SK-N-MC (cell line): Measurements from ENCODE around the gene PFN1.

Experiments used
- EZH2 ChIP-seq: fragments of 200-600 bp; sonication (generic); IDR thresholded peaks from one replicate; pipeline ENCODE4 v1.6.1; 2017; ENCODE audit warnings: antibody characterized with exemption
- POLR2AphosphoS5 ChIP-seq: IDR thresholded peaks from 2 replicates; pipeline ENCODE4 v1.6.1; 2012; ENCODE audit warnings: mild to moderate bottlenecking, low read depth, low read length, borderline replicate concordance

- TF ChIP-seq POLR2AphosphoS5 (no peak), EZH2 (no peak)
Observed at GRCh38 chr17:4919511-4920047, 28.8 kb downstream of the PFN1 start.
